Activated CD4-positive, alpha-beta T cell treated with anti-CD3 and anti-CD28 coated beads, Interleukin-10, Interleukin-2, amounts not matched to agents 100 ng/mL and 50 ng/mL, durations not matched to agents 16 hours and 8 hours (primary cell): ENCODE results near the gene ZNF518B.

Experiments
- DNase-seq: peaks from one replicate; pipeline ENCODE4 v3.0.0-alpha.2; 2020

Gene ZNF518B, protein sequence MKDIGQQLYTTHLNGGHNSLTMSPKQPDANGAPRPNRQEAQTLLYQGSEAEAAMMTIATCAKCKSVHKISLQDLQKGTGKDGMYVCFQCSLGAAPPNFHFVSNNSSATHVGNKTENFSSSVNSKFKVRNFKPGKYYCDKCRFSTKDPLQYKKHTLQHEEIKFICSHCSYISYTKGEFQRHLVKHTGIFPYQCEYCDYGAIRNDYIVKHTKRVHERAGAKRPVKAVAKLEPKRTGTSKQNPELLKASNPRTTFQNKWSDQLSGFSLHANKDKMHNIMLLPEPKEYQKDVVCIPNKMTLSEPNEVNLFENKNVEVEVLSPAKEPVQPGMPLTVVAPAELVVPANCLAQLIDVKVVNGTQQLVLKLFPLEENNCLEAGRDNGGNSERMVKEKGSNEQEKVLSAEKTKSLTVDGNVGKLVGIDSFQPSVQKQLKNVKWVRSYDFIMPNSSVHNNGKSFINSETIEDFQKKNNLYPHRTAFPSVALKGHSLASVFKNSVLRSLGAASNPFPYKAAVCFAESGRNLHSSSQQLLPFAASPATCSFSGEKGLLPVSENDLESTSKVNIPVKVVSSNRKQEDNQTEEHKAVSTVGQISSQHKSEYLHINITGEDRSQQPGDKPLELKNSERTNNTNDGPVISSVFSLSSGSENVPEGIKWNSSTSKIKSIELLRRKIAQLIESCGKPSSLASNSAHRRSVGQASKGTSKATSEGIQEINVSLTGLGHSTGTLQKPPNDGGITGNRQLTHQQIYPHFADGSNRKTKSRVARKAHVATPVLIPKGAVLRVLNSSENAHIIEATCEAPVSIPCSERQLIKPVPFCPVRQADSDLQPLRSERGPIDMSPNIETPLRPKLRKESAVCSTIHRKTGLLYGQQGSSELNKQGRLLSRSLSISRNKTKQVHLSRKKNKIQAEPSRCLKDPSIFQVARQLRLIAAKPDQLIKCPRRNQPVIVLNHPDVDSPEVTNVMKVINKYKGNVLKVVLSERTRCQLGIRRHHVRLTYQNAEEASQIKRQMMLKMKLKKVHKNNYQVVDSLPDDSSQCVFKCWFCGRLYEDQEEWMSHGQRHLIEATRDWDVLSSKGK

DNA sequence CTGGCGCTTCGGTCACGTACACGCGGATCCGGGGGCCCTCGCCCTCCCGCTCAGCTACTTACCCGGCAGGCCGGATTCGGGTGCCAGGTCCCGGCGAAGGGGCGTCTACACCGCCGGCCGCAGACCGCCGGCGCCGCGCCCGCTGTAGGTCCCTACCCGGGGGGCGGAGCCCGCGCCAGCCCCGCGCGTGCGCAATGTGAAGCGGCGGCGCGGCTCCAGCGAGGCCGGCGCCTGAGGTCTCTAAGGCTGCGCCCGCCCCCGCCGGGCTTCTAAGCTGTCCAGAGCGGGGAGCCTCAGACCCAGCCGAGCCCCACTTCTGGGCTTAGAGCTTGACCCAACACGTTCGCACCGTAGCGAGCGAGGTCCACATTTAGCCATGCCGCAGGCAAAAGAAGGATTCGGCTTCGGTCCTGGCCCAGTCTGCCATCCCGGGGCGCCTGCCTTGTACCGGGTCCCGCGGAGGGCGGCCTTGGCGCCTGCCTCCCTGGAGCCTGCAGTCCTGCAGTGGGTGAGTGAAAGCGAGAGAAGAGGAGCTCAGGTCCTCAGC lies at the start of gene ZNF518B:
ZNF518B (minus strand) TSS at position 172 of the 547 bp plus-strand sequence. CDS start 11,098 bp downstream, outside the sequence.
- peak; percentile 86 for DNase-seq

DNA sequence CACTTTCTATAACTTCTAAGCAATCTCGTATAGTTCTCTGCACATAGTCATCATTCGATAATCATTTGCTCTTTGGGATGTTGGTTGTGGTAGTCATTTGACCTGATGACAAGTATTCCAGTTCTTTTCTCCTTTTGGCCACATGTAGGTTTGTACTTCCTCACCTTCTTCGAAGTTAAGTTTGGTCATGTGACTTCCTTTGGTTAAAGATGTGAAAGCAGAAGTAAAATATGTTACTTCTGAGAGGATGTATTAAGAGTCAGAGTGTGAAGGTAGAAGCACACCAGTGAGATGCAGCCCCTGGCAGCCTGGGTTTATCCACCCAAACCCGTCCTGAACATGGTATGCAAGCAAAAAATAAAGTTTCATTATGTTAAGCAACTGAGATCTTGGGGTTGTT lies 48.9 kb upstream of the ZNF518B start:
- no peak for DNase-seq

- DNase-seq = no peak
These were observed 47.4 kb upstream of the ZNF518B start for GRCh38 chr4:10504570-10505179.

DNA sequence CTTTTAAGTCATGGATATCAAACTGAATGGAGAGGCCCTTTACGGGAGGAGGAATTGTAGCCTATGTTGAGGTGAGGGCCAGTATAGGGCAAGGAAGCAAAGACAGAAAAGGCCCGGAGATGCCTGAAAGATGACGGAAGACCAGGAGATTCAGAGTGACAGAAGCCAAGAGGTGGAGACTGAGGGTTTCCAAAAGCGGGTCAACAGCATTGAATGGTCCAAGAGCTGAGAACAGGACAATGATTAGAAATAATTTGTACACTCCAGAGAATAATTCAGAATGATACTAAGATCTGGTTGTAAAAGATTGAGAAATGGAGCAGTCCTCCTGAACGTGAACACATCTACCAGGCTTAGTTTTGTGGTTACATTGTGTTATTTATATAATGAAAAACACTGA lies 45.5 kb upstream of the ZNF518B start:
- no peak for DNase-seq

- DNase-seq = no peak
These were observed 43.5 kb upstream of the ZNF518B start for GRCh38 chr4:10500776-10501175.

DNA sequence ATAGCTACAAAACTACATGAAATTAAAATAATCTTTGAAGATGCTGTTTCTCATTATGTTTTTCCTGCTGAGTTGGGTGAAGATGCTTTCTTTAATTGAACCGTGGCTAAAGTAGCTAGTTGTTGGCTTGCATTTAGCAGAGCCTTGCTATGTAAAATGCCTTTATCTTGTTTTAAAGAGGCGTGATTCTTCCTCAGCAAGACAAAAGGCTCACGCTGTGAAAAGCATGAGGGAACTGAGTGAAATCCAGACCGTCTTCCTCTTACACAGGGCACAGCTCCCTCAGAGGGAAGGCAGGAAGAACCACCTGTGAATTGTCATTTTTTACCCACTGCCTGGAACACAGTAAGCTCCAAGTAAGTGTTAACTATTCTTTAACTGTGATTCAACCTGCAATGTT lies 39.0 kb upstream of the ZNF518B start:
- no peak for DNase-seq

DNA sequence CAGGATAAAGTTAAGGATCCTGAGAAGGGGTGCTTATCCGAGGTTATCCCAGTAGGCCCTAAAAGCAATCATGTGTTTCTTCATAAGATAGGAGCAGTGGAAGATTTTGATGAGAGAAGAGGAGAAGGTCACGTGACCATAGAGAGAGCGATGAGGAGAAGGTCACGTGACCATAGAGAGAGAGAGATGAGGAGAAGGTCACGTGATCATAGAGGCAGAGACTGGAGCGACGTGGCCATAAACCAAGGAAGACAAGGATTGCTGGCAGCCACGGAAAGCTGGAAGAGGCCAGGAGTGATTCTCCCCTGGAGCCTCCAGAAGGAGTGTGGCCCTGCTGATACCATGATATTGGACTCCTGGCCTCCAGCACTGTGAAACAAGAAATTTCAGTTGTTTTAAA lies 38.4 kb upstream of the ZNF518B start:
- DNase-seq = no peak

DNA sequence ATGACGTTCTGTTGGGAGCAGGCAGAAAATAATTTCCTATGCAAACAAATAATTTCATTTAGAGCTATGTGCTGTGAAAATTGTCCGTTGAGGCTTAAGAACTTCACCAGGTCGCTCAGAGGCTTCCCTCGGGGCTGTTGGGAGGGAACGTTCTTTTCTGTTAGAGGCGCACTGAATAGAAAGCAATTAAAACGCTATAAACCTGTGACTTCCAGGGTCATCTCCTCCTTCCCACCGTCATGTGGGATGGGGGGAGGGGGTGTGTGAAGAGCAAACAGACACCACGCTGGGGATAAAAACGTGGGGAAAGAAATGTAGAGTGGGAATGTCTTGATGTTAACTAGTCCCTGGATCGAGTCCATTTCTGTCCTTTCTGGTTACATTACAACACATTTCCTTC lies 35.2 kb upstream of the ZNF518B start:
- no peak for DNase-seq

DNA sequence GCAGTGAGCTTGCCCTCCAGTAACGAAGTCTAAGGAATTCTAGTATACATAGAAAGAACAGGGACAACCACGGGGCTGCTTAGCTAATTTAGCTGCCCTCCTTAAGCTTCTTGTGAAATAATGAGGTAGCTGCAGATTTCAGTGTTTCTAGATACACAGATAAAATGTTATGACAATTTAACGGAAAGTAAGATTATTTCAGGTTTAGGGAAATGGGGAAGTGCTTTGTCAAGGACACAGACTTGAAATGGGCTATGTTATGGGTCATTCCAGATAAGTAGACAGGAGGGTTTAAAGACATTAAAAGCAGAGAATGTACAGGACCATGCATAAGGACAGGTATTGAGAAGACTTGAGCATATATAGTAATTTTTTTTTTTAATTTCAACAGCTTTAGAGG lies 34.2 kb upstream of the ZNF518B start:
- DNase-seq = no peak

DNA sequence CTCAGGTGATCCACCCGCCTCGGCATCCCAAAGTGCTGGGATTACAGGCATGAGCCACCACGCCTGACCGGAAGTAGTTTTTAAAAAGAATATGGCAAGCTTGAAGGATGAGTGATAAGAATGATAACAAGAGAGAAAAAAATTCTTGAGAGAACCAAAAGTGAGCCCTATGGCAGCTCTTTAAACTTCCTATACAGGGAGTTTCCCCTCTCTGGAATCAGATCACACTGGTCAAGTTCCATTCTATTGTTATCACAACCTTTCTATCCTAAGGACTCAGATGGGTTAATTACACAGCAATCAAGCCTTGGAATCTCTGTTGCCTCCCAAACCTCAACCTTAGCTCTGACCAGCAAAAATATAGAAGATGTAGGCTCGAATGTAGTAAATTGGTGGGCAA lies 33.8 kb upstream of the ZNF518B start:
- no peak for DNase-seq

- DNase-seq = no peak
These were observed 25.7 kb upstream of the ZNF518B start for GRCh38 chr4:10482913-10483312.

GRCh38 chr4:10480616-10481015 lies 23.4 kb upstream of the ZNF518B start:
- DNase-seq = no peak

- no peak for DNase-seq
These were observed 21.4 kb upstream of the ZNF518B start for GRCh38 chr4:10478621-10479020.

DNA sequence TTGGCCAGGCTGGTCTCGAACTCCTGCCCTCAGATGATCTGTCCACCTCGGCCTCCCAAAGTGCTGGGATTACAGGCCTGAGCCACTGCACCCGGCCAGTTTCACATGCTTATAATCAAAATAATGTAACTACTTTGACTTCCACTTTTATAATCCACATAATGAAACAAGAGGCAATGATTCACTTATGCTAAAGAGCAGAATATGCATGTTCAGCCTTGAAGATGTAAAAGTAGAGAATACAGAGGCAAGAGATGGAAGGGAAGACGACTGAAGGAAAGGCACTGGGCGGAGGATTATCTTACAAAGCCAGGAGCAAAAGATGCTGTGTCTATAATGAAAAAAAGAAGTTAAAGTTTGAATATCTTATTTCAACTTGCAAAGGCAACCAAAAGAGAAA lies 13.3 kb upstream of the ZNF518B start:
- DNase-seq = no peak

DNA sequence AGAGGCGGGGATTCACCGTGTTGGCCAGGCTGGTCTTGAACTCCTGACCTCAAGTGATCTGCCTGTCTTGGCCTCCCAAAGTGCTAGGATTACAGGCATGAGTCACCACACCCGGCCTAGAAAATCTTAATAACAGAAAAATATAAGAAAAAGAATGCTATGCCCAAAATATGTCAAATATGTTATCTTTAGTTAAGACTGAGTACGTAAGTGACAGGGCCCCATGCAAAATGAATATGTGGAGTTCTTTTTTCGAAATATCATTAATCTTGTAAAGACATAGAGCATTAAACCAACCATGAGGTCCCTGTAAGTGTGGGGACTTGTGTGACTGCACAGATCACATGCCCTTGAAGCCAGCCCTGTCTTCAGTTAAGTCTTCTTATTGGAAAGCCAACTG lies 8.9 kb upstream of the ZNF518B start:
- no peak for DNase-seq

DNA sequence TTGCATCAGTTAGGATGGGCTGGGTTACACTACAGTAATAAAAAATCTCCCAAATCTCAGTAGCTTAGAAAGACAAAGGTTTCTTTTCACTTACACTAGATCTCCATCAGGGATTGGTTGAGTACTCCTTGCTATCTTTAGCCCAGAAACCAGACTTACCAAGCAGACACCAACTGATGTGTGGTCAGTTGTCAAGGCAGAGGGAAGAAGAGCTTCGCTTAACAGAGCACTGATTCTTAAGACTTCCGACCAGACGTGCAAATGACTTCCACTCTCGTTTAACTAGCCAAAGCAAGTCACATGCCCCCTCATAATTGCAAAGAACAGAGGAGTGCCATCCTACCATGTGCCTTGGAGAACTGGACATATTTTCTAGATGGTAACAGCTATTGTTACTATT lies 5.7 kb upstream of the ZNF518B start:
- DNase-seq = no peak

DNA sequence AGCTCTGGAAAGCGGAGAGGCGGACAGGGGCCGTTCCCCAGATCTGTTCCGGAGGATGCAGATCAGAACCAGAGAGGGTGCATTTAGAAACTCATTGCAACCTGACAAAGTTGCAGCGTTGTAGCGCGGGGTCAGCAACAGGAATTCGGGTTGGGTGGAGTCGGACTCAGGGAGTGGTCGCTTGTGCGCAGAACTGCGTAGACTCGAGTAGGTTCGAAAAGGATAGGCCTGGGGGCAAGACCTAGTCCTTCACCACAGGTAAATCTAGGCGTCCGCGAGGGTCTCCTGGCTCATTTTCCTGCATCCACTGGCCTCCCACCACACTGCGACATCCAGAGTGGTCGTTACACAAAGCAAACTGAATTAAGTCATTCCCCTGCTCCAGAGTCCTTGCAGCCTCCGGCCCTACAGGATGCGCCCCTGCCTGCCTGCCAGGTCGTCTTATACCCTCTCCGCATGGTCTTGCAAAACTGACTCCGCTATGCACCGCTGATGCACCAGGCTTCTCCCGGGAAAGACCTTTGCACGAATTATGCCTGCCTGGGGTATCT lies 4.7 kb upstream of the ZNF518B start:
- DNase-seq = no peak

- DNase-seq = peak; percentile 85
These were observed 4.0 kb upstream of the ZNF518B start for GRCh38 chr4:10461091-10461849.

DNA sequence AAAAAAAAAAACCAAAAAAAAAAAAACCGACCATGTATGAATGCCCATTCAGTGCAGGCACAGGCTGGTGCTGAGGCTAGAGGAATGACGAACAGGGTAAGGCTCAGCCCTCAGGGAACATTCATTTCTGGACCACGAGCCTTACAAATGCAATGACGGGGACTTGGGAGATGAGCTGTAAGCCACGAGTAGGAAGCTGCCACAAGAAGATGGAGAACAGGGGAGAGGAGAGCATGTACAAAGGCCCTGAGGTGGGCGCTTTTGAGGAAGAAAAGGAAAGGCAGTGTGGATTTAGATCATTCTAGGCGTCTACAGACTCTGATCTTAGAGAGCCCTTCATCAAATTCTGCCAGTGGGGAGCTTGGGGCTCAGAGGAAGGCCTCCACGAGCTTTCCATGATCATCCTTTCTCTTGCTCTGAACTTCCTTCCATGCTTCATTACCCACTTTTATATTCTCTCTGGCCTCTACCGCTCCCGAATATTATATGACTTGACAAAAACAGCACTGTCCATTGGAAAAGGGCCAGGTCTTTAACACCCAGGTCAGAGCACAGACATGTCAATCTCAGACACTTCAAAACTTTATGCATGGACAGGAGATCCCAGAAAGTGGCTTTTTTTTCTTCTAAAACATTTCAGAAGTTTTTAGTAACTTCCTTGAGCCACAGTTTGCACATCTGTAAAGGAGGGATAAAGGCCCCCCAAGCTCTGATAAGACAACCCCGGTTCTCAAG lies 3.3 kb upstream of the ZNF518B start:
- peak; percentile 87 for DNase-seq

DNA sequence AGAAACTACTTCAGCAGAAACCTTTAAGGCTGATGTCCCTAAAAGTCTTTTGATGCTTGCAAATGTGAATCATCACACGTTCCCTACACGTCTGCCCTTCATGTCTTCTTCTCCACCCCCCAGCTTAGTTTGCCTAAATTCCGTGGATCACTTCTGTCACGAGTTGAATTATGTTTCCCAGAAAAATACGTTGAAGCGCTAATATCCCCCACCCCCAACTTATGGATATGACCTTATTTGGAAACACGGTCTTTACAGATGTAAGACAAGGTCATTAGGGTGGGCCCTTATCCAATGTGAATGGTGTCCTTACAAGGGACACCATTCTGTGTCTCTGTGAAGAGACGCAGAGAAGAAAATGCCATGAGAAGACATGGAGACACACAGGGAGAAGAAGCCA lies 2.1 kb upstream of the ZNF518B start:
- no peak for DNase-seq

DNA sequence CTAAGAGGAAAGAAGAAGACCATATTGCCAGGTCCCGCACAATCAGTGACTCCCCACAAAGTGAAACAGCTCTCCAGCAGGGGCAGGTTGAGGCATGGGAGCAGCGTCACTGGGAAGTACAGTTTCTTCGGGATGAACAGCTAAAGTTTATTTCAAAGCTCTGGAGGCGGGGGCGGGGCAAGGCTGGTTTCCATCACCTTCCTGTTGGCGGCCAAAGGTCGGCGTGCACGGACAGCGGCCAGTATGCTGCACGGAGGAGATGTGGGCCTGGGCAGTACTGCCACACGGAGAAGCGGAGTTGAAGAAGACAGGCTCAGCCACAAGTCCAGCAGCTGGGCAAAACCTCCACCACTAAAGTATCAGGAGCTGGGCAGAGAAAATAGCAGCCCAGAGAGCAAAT lies 951 bp upstream of the ZNF518B start:
- no peak for DNase-seq
